Panc1 (cell line): ENCODE data around the gene RASL11B. TPM values are rescaled to one million over a fixed set of nuclear protein-coding genes. Genes with fewer than 3 reads are reported as not detected.

Experiments
- ATAC-seq: fragments of 200-7000 bp; cut with Tn5 transposase; 2 replicates; pipeline ENCODE4 v1.9.1; 2020; ENCODE audit warnings: mild to moderate bottlenecking, moderate library complexity
- BruUV-seq: library from RNA; stranded (reverse); fragments of 400-500 nt; replicated peaks from 2 replicates; lab custom pipeline; 2021; lab: Mats Ljungman, UMichigan
- CTCF ChIA-PET: fragments of 300-600 bp; sonication (Branson Sonifier 250); formaldehyde crosslinking; loops from one replicate; lab custom pipeline; 2022; ENCODE audit warnings: antibody characterized with exemption; lab: Charles Lee
- POLR2A ChIA-PET: fragments of 300-600 bp; sonication (Branson Sonifier 250); formaldehyde crosslinking; loops from one replicate; lab custom pipeline; 2022; ENCODE audit warnings: antibody characterized with exemption; lab: Charles Lee
- DNase-seq: peaks from one replicate; pipeline ENCODE4 v3.0.0-alpha.2; 2010; ENCODE audit warnings: low read depth, low spot score
- H3K27ac ChIP-seq: 2 replicates; pipeline ENCODE4 v1.5.1; 2011; ENCODE audit warnings: mild to moderate bottlenecking, low read length, inconsistent platforms
- H3K27me3 ChIP-seq: fragments of 200-500 bp; sonication (Bioruptor generic); 2 replicates; pipeline ENCODE4 v1.6.0; 2014; ENCODE audit warnings: low read length, inconsistent platforms; ENCODE audit not compliant: control insufficient read depth, insufficient read depth
- H3K36me3 ChIP-seq: fragments of 200-500 bp; sonication (Bioruptor generic); 2 replicates; pipeline ENCODE4 v1.5.1; 2014; ENCODE audit warnings: inconsistent platforms, mild to moderate bottlenecking, low read length, moderate library complexity; ENCODE audit not compliant: control insufficient read depth, insufficient read depth
- H3K4me1 ChIP-seq: 2 replicates; pipeline ENCODE4 v1.5.1; 2011; ENCODE audit warnings: inconsistent platforms, mild to moderate bottlenecking, low read length, moderate library complexity; ENCODE audit not compliant: control insufficient read depth, insufficient read depth
- H3K4me3 ChIP-seq, 2 experiments: 2 replicates each; pipeline ENCODE4 v1.5.1; 2011 to 2012; ENCODE audit warnings: low read depth in 2 of 2, low read length in 2 of 2, mild to moderate bottlenecking in 2 of 2, inconsistent platforms in 1 of 2, moderate library complexity in 1 of 2
- H3K9me3 ChIP-seq: fragments of 200-500 bp; sonication (Bioruptor generic); 2 replicates; pipeline ENCODE4 v1.5.1; 2014; ENCODE audit warnings: low read depth, mild to moderate bottlenecking, inconsistent platforms, low read length, moderate library complexity; ENCODE audit not compliant: control insufficient read depth, insufficient read depth
- CTCF ChIP-seq: fragments of 450-650 bp; IDR thresholded peaks from 2 replicates; pipeline ENCODE4 v1.5.1; 2017; ENCODE audit warnings: mild to moderate bottlenecking
- POLR2AphosphoS5 ChIP-seq: IDR thresholded peaks from 2 replicates; pipeline ENCODE4 v1.6.1; 2012; ENCODE audit warnings: mild to moderate bottlenecking, low read depth, low read length, moderate library complexity
- REST ChIP-seq, 2 experiments: IDR thresholded peaks; 2 replicates each; pipeline ENCODE4 v1.6.1; 2011 to 2012; ENCODE audit warnings: low read depth in 2 of 2, control low read depth in 1 of 2, low read length in 1 of 2, mild to moderate bottlenecking in 1 of 2, moderate library complexity in 1 of 2; ENCODE audit not compliant: insufficient read depth in 1 of 2
- SIN3A ChIP-seq: IDR thresholded peaks from 2 replicates; pipeline ENCODE4 v1.6.1; 2012; ENCODE audit warnings: low read depth, mild to moderate bottlenecking, low read length, moderate library complexity, borderline replicate concordance; ENCODE audit not compliant: insufficient read depth
- TCF7L2 ChIP-seq: IDR thresholded peaks from 2 replicates; pipeline ENCODE4 v1.6.1; 2011; ENCODE audit warnings: mild to moderate bottlenecking, low read depth, low read length, inconsistent platforms
- in situ Hi-C: cut with HindIII; loops from 2 replicates; pipeline ENCODE4 v1.10.0; 2016; ENCODE audit warnings: low sequenced_read_pairs, low pct_unique_long_range_greater_than_20kb
- intact Hi-C: fragments of 100-400 bp; cut with micrococcal nuclease; formaldehyde crosslinking; loops from one replicate; pipeline ENCODE4 v1.10.0; 2022; ENCODE audit not compliant: unreplicated experiment
- total RNA-seq: library from RNA; stranded (reverse); gene quantifications from one replicate; pipeline ENCODE4 v1.2.1, GENCODE V29; 2021; ENCODE audit not compliant: unreplicated experiment

RASL11B gene
- total RNA-seq, 1 experiment from 2014 or later = 0.21 TPM

- DNase-seq = no peak
- ChIA-PET POLR2A (no interaction called here), CTCF (no interaction called here)
- no peaks in the 10 kb centered on the region for H3K4me1 ChIP-seq
- H3K36me3 ChIP-seq = no peaks in the 10 kb centered on the region
- in situ Hi-C loops (no loop called here), intact Hi-C loops (no loop called here)
- BruUV-seq = no TSS peak
- H3K27me3 ChIP-seq = no peaks in the 10 kb centered on the region
- no peaks in the 10 kb centered on the region for H3K9me3 ChIP-seq
- ATAC-seq = no peak
- H3K4me3 ChIP-seq = no peak overlapping the region
- no peak overlapping the region for H3K27ac ChIP-seq
- TF ChIP-seq CTCF (no peak), POLR2AphosphoS5 (no peak), TCF7L2 (no peak), SIN3A (no peak), REST (IDR thresholded peaks at IDR 0.05; ENCODE audit: insufficient read depth in 1 of 2, low read depth in 2 of 2, low read length in 1 of 2) (no peak)
These were observed 28.3 kb downstream of the RASL11B start for GRCh38 chr4:52890521-52890791.

- TF ChIP-seq POLR2AphosphoS5 = no peak
- no peak for TF ChIP-seq CTCF
- no peak for TF ChIP-seq SIN3A
- no peak for TF ChIP-seq TCF7L2
- TF ChIP-seq REST (IDR thresholded peaks at IDR 0.05; ENCODE audit: insufficient read depth in 1 of 2, low read depth in 2 of 2, low read length in 1 of 2) = no peak
- no peak for ATAC-seq
- Histone ChIP-seq H3K4me1 (no peaks in the 10 kb centered on the region), H3K36me3 (no peaks in the 10 kb centered on the region), H3K27me3 (no peaks in the 10 kb centered on the region), H3K27ac (no peak overlapping the region), H3K9me3 (no peaks in the 10 kb centered on the region), H3K4me3 (no peak overlapping the region)
- POLR2A ChIA-PET = no interaction called here
- DNase-seq = no peak
- intact Hi-C loops (no loop called here), in situ Hi-C loops (no loop called here)
- CTCF ChIA-PET = no interaction called here
- no TSS peak for BruUV-seq
These were observed 29.6 kb downstream of the RASL11B start for GRCh38 chr4:52891743-52892142.
